Neural cell (in vitro differentiated cells): ENCODE data around the gene PLCE1. TPM values are rescaled to one million over a fixed set of nuclear protein-coding genes. Genes with fewer than 3 reads are reported as not detected.

ENCODE experiments used
- H2AFZ ChIP-seq: fragments of 200-600, 300-800 bp; sonication (generic), shearing (Covaris generic); 2 replicates; pipeline ENCODE4 v1.6.0; 2014; ENCODE audit warnings: low read depth, mild to moderate bottlenecking, antibody characterized with exemption, low read length, moderate library complexity
- H3F3A ChIP-seq: fragments of 200-600 bp; shearing (Covaris generic); 2 replicates; pipeline ENCODE4 v1.6.1; 2016; ENCODE audit warnings: mild to moderate bottlenecking, moderate library complexity, mixed read lengths, antibody characterized with exemption, low read length; ENCODE audit not compliant: insufficient read depth, poor library complexity, severe bottlenecking
- H3K27ac ChIP-seq: fragments of 200-600, 300-800 bp; sonication (generic), shearing (Covaris generic); 2 replicates; pipeline ENCODE4 v1.5.1; 2014; ENCODE audit warnings: mild to moderate bottlenecking, low read length, moderate library complexity
- H3K27me3 ChIP-seq: fragments of 300-800, 200-600 bp; sonication (generic), shearing (Covaris generic); 2 replicates; pipeline ENCODE4 v1.6.0; 2014; ENCODE audit warnings: mild to moderate bottlenecking, low read depth, low read length, moderate library complexity; ENCODE audit not compliant: insufficient read depth
- H3K36me3 ChIP-seq: fragments of 300-800, 200-600 bp; sonication (generic), shearing (Covaris generic); 2 replicates; pipeline ENCODE4 v1.5.1; 2014; ENCODE audit warnings: mild to moderate bottlenecking, antibody characterized with exemption, low read length, moderate library complexity; ENCODE audit not compliant: insufficient read depth
- H3K4me2 ChIP-seq: fragments of 300-800, 200-600 bp; sonication (generic), shearing (Covaris generic); 2 replicates; pipeline ENCODE4 v1.6.0; 2014; ENCODE audit warnings: mild to moderate bottlenecking, low read length
- H3K4me3 ChIP-seq: fragments of 300-800, 200-600 bp; sonication (generic), shearing (Covaris generic); 2 replicates; pipeline ENCODE4 v1.5.1; 2014; ENCODE audit warnings: mild to moderate bottlenecking, low read length, moderate library complexity
- H3K79me2 ChIP-seq: fragments of 200-600 bp; shearing (Covaris generic); replicated peaks from 2 replicates; pipeline ENCODE4 v1.6.0; 2014; ENCODE audit warnings: mild to moderate bottlenecking, low read length, moderate library complexity; ENCODE audit not compliant: insufficient read depth
- H3K9ac ChIP-seq: fragments of 300-800, 200-600 bp; sonication (generic), shearing (Covaris generic); 2 replicates; pipeline ENCODE4 v1.6.1; 2016; ENCODE audit warnings: mild to moderate bottlenecking, low read length, mixed read lengths
- H3K9me2 ChIP-seq: fragments of 200-600 bp; shearing (Covaris generic); 2 replicates; pipeline ENCODE4 v1.6.1; 2016; ENCODE audit warnings: mild to moderate bottlenecking, low read length, mixed read lengths; ENCODE audit not compliant: insufficient read depth
- H3K9me3 ChIP-seq: fragments of 200-600, 300-800 bp; sonication (generic), shearing (Covaris generic); 2 replicates; pipeline ENCODE4 v1.6.1; 2016; ENCODE audit warnings: mild to moderate bottlenecking, mixed run types, low read length, moderate library complexity, mixed read lengths
- H4K20me1 ChIP-seq: fragments of 200-600 bp; shearing (Covaris generic); 2 replicates; pipeline ENCODE4 v1.6.1; 2016; ENCODE audit warnings: mild to moderate bottlenecking, mixed run types; ENCODE audit not compliant: insufficient read depth
- EP300 ChIP-seq: fragments of 450-650 bp; conservative IDR thresholded peaks from 2 replicates; pipeline ENCODE4 v1.6.1; 2014; ENCODE audit warnings: antibody characterized with exemption, mild to moderate bottlenecking, moderate library complexity; ENCODE audit not compliant: poor library complexity, severe bottlenecking
- EZH2 ChIP-seq: fragments of 200-600, 300-800 bp; shearing (Covaris generic), sonication (generic); IDR thresholded peaks from 2 replicates; pipeline ENCODE4 v1.6.1; 2014; ENCODE audit warnings: antibody characterized with exemption, low read length, borderline replicate concordance, mild to moderate bottlenecking; ENCODE audit not compliant: insufficient read depth, poor library complexity, severe bottlenecking
- MXI1 ChIP-seq: fragments of 450-650 bp; conservative IDR thresholded peaks from 2 replicates; pipeline ENCODE4 v1.6.1; 2014; ENCODE audit warnings: antibody characterized with exemption, mild to moderate bottlenecking; ENCODE audit not compliant: poor library complexity, severe bottlenecking
- POLR2AphosphoS5 ChIP-seq: IDR thresholded peaks from 2 replicates; pipeline ENCODE4 v1.6.1; 2012
- RAD21 ChIP-seq: fragments of 450-650 bp; conservative IDR thresholded peaks from 2 replicates; pipeline ENCODE4 v1.6.1; 2014; ENCODE audit warnings: antibody characterized with exemption, mild to moderate bottlenecking, moderate library complexity
- SMC3 ChIP-seq: fragments of 450-650 bp; conservative IDR thresholded peaks from 2 replicates; pipeline ENCODE4 v1.6.1; 2014; ENCODE audit warnings: antibody characterized with exemption, mild to moderate bottlenecking, moderate library complexity; ENCODE audit not compliant: poor library complexity
- TAF1 ChIP-seq: IDR thresholded peaks from 2 replicates; pipeline ENCODE4 v1.6.1; 2012; ENCODE audit warnings: low read depth
- polyA plus RNA-seq: library from polyadenylated mRNA; depleted of rRNA; stranded (reverse); fragments of >200 nt; gene quantifications from 2 replicates; pipeline ENCODE4 v1.2.3, GENCODE V29; 2014
- TF ChIP-seq, protein P1 (sequence below): fragments of 450-650 bp; IDR thresholded peaks from 2 replicates; pipeline ENCODE4 v1.5.1; 2014; ENCODE audit warnings: antibody characterized with exemption, mild to moderate bottlenecking, moderate library complexity; ENCODE audit not compliant: poor library complexity, severe bottlenecking
- TF ChIP-seq, protein P2 (sequence below): IDR thresholded peaks from 2 replicates; pipeline ENCODE4 v1.6.1; 2012; ENCODE audit warnings: borderline replicate concordance

The PLCE1 gene
- polyA plus RNA-seq, 1 donor from 2014 or later = 0.22 TPM

DNA sequence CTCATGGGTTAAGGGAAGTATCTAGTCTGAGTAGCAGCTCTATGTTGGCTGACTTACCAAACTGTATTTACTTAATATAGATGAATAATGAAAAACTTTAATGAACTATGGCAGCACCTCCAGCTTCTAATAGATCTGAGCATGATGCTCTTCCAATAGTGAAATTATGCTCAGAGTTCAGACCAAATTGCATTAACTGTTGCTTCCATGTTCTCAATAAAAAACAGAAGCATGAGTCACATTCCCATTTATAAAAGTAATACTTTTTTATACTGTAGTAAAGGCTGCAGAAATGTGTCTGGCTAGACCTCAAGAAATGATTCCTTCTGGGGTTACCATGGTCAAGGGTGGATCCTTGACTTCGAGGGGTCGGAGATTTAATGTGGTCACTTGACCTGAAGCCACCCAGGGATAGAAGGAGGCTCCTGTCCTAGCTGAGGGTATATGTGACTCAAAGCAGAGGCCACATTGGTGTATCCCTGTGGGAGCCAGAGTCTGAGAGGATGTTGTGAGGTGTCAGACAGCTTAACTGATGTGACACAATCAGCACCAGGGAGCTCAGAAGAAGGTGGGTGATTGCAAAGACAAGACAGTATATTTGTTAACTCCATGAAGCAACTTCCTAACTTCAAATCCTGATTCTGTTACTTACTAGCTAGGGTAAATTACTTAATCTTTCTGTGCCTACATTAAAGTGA lies 19.8 kb upstream of the PLCE1 start:
- H3F3A ChIP-seq = no peaks in the 10 kb centered on the region
- TF ChIP-seq TAF1 (no peak), MXI1 (no peak), SMC3 (no peak), EZH2 (no peak), RAD21 (no peak), POLR2AphosphoS5 (no peak), EP300 (no peak)
- TF ChIP-seq, protein P1, sequence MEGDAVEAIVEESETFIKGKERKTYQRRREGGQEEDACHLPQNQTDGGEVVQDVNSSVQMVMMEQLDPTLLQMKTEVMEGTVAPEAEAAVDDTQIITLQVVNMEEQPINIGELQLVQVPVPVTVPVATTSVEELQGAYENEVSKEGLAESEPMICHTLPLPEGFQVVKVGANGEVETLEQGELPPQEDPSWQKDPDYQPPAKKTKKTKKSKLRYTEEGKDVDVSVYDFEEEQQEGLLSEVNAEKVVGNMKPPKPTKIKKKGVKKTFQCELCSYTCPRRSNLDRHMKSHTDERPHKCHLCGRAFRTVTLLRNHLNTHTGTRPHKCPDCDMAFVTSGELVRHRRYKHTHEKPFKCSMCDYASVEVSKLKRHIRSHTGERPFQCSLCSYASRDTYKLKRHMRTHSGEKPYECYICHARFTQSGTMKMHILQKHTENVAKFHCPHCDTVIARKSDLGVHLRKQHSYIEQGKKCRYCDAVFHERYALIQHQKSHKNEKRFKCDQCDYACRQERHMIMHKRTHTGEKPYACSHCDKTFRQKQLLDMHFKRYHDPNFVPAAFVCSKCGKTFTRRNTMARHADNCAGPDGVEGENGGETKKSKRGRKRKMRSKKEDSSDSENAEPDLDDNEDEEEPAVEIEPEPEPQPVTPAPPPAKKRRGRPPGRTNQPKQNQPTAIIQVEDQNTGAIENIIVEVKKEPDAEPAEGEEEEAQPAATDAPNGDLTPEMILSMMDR = no peak
- TF ChIP-seq, protein P2, sequence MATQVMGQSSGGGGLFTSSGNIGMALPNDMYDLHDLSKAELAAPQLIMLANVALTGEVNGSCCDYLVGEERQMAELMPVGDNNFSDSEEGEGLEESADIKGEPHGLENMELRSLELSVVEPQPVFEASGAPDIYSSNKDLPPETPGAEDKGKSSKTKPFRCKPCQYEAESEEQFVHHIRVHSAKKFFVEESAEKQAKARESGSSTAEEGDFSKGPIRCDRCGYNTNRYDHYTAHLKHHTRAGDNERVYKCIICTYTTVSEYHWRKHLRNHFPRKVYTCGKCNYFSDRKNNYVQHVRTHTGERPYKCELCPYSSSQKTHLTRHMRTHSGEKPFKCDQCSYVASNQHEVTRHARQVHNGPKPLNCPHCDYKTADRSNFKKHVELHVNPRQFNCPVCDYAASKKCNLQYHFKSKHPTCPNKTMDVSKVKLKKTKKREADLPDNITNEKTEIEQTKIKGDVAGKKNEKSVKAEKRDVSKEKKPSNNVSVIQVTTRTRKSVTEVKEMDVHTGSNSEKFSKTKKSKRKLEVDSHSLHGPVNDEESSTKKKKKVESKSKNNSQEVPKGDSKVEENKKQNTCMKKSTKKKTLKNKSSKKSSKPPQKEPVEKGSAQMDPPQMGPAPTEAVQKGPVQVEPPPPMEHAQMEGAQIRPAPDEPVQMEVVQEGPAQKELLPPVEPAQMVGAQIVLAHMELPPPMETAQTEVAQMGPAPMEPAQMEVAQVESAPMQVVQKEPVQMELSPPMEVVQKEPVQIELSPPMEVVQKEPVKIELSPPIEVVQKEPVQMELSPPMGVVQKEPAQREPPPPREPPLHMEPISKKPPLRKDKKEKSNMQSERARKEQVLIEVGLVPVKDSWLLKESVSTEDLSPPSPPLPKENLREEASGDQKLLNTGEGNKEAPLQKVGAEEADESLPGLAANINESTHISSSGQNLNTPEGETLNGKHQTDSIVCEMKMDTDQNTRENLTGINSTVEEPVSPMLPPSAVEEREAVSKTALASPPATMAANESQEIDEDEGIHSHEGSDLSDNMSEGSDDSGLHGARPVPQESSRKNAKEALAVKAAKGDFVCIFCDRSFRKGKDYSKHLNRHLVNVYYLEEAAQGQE = no peak
- no peak overlapping the region for H3K4me3 ChIP-seq
- no peaks in the 10 kb centered on the region for H4K20me1 ChIP-seq
- H3K27ac ChIP-seq = no peak overlapping the region
- no peak overlapping the region for H2AFZ ChIP-seq
- H3K36me3 ChIP-seq = no peaks in the 10 kb centered on the region
- no peaks in the 10 kb centered on the region for H3K27me3 ChIP-seq
- no peaks in the 10 kb centered on the region for H3K79me2 ChIP-seq
- no peaks in the 10 kb centered on the region for H3K9me2 ChIP-seq
- no peak overlapping the region for H3K9ac ChIP-seq
- H3K9me3 ChIP-seq = no peaks in the 10 kb centered on the region
- H3K4me2 ChIP-seq = no peak overlapping the region

DNA sequence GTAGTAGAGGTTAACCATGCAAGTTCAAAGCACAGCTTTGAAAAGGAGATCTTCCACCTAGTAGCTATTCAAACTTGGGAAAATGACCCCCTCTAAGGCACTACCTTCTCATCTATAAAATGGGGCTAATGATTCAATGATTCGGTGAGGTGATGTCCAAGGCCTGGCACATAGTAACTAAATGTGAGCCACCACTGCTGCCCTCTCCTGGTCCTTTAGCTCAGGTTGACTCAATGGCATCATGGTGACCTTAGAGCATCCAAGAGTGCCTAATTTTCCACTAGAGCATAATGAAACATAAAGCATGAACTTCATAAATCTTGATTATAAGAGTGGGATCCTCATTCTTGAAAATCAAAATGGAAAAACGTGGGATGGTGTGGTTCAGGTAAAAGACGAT lies 16.3 kb upstream of the PLCE1 start:
- H3K27me3 ChIP-seq = no peaks in the 10 kb centered on the region

More for the DNA sequence above, 16.3 kb upstream of the PLCE1 start:
- Histone ChIP-seq H3F3A (no peaks in the 10 kb centered on the region), H2AFZ (no peak overlapping the region), H3K9me2 (no peaks in the 10 kb centered on the region), H3K4me3 (no peak overlapping the region), H3K9me3 (no peaks in the 10 kb centered on the region), H3K79me2 (no peaks in the 10 kb centered on the region), H4K20me1 (no peaks in the 10 kb centered on the region), H3K27ac (no peak overlapping the region), H3K36me3 (no peaks in the 10 kb centered on the region), H3K4me2 (no peak overlapping the region), H3K9ac (no peak overlapping the region)
- TF ChIP-seq TAF1 (no peak), EZH2 (no peak), EP300 (no peak), MXI1 (no peak), RAD21 (no peak), POLR2AphosphoS5 (no peak), SMC3 (no peak)
- TF ChIP-seq, protein P2 = no peak
- TF ChIP-seq, protein P1 = no peak
